GM19043 (cell line): Measurements from ENCODE around the gene TOMM22.

Experiments used
- ATAC-seq: cut with Tn5 transposase; IDR thresholded peaks from one replicate; pipeline ENCODE4 v1.9.1; 2021; ENCODE audit warnings: low read depth; ENCODE audit not compliant: unreplicated experiment

TOMM22 gene

DNA sequence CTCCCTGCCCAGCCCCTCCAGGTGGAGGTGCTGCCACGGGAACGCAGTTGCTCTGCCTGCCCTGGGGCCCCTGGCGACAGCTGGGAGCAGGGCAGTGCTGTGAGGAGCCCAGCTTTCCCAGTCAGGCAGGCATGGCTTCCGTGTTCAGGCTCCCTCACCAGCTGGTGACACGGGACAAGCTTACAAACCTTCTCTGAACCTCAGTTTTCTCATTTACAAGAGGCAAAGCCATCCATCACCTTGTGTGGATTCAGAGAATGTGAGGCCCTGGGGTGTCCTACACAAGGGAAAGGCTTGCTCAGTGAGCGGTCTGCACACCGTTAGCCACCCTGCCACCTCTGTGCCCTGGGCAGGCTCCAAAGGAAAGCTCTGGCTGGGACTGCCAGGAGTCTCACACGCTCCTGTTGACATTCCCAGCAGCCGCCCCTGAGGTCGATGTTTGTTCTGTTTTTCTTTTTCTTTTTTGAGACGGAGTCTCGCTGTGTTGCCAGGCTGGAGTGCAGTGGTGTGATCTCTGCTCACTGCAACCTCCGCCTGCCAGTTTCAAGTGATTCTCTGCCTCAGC lies 50.6 kb downstream of the TOMM22 start:
- no peak for ATAC-seq

DNA sequence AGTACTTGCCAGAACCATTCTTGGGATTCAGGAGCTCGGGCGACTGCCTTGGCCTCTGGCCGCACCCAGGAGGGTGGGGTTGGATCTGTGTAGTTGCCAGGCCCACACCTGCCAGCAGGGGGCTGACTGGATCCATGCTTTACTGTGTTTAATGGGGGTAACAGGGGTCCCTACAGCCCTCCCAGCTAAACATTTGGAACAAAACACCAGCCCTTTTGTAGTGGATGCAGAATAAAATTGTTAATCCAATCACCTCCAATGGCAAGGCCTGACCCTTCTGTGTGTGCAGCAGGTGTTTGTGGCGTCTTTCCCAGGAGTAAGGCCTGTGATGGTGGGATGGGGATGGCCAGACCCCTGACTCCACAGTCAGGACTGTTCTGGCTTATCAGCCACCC lies 51.6 kb downstream of the TOMM22 start:
- no peak for ATAC-seq

DNA sequence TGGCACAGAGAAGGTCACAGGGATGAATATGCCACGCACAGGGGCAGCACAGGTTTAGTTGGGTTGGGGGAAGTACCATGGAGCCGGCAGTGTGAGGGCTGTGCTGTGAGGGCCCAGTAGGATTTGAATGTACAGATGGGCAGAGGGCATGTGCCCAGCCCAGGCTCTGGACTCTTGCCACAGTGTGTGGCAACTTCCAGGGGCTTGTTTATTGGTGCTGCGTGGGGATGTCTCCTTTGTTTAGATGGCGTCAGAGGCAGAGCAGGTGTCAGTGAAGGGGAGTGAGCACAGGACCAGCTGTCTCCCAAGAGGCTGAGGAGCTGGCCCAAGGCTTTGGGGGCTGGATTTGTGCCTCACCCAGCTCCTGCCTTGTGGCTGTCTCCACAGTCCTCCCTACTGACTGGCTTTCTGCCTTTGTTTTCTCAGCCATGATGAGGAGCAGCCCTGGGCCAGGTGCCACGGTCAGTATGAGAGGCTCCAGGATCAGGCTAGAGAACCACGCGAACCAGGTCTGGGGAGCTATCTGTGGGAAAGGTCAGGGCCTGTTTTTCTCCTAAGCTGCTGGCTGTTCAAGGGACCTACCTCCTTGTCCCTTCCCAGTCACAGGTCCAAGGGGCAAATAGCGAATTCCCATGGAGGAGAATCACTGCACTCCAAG lies 52.1 kb downstream of the TOMM22 start:
- no peak for ATAC-seq

DNA sequence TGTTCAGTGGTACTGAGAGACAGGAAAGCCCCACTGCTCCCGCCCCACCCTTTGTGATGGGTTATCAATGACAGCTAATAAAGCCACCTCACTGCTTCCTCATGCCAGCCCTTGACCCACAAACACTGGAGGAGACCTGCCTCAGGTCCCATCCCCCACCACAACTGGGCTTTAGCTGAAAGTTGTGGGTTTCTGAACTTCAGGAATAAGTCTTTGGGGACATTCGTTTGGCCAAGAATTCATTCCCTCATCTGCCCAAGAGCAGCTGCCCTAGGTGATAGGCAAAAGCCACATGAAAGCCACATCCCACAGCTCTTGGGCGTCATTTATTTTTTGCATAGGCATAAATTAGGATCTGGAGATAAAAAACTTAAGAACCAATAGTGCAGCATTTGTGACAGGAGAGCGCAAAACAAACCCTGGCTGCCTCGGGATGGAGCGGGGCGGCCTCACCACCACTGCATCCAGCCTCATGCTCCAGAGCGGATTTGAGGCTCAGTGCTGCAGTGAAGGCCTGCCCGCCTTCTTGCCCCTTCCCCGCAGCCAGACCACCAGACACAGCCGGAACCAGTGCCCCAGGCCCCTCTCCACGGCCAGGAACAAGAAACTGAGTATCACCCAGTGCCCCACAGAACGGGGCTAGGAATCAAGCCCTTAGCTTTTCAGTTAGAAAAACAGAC lies 52.8 kb downstream of the TOMM22 start:
- no peak for ATAC-seq
